Karpas-422 (cell line): Measurements from ENCODE around the gene USP32. TPM values are rescaled to one million over a fixed set of nuclear protein-coding genes. Genes with fewer than 3 reads are reported as not detected.

Experiments used
- DNase-seq: peaks from one replicate; pipeline ENCODE4 v3.0.0-alpha.2; 2015
- H2AFZ ChIP-seq: fragments of 200-600 bp; sonication (generic); 2 replicates; pipeline ENCODE4 v1.6.1; 2014; ENCODE audit warnings: antibody characterized with exemption, low read length, mixed read lengths
- H3K27ac ChIP-seq: fragments of 200-600 bp; sonication (generic); 2 replicates; pipeline ENCODE4 v1.5.1; 2014; ENCODE audit warnings: mild to moderate bottlenecking, low read length, moderate library complexity
- H3K27me3 ChIP-seq: fragments of 200-600 bp; sonication (generic); 2 replicates; pipeline ENCODE4 v1.6.1; 2014; ENCODE audit warnings: low read length, mixed read lengths
- H3K36me3 ChIP-seq: fragments of 200-600 bp; sonication (generic); 2 replicates; pipeline ENCODE4 v1.6.1; 2014; ENCODE audit warnings: low read length, mixed read lengths; ENCODE audit not compliant: insufficient read depth
- H3K4me1 ChIP-seq: fragments of 200-600 bp; sonication (generic); 2 replicates; pipeline ENCODE4 v1.6.1; 2014; ENCODE audit warnings: mild to moderate bottlenecking, low read length, mixed read lengths
- H3K4me2 ChIP-seq: fragments of 200-600 bp; sonication (generic); 2 replicates; pipeline ENCODE4 v1.6.1; 2014; ENCODE audit warnings: low read length, low read depth, mild to moderate bottlenecking; ENCODE audit not compliant: poor library complexity, severe bottlenecking
- H3K4me3 ChIP-seq: fragments of 200-600 bp; sonication (generic); 2 replicates; pipeline ENCODE4 v1.5.1; 2014; ENCODE audit warnings: mild to moderate bottlenecking, antibody characterized with exemption, low read length, mixed read lengths
- H3K79me2 ChIP-seq: fragments of 200-600 bp; sonication (generic); 2 replicates; pipeline ENCODE4 v1.6.1; 2014; ENCODE audit warnings: mild to moderate bottlenecking, low read length, mixed read lengths
- H3K9ac ChIP-seq: fragments of 200-600 bp; sonication (generic); 2 replicates; pipeline ENCODE4 v1.6.0; 2014; ENCODE audit warnings: low read length
- H3K9me2 ChIP-seq: fragments of 200-600 bp; sonication (generic), shearing (Covaris generic); replicated peaks from 2 replicates; pipeline ENCODE4 v1.6.0; 2014; ENCODE audit warnings: mild to moderate bottlenecking, low read length, moderate library complexity; ENCODE audit not compliant: insufficient read depth
- H3K9me3 ChIP-seq: fragments of 300-700, 200-600 bp; sonication (generic); 2 replicates; pipeline ENCODE4 v1.6.1; 2014; ENCODE audit warnings: low read length, mixed read lengths
- H4K20me1 ChIP-seq: fragments of 200-600 bp; sonication (generic); 2 replicates; pipeline ENCODE4 v1.6.1; 2014; ENCODE audit warnings: mild to moderate bottlenecking, antibody characterized with exemption, low read length, low read depth; ENCODE audit not compliant: insufficient read depth
- total RNA-seq: library from RNA; depleted of rRNA; stranded (reverse); fragments of >200 nt; shearing (Covaris generic); gene quantifications from 2 replicates; pipeline ENCODE4 v1.2.3, GENCODE V29; 2014; ENCODE audit warnings: low replicate concordance

The USP32 gene
- total RNA-seq, 1 experiment from 2014 or later: 81.0 TPM

DNA sequence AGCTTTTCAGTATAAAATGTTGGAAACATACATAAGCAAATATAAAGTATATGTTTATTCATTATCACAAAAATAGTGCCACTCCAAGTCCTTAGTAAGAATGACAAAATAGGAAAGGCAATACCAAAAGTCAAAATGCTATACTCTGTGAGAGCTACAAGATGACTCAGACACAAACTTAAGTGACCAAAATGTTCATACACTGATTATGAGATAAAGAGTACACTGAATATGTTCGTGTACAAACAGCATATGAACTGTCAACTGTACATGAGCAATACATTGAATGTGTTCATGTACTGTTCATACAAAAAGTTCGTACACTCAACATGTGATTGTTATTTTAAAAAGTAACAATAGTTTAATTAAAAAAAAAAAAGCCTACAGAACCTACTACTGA, 138.9 kb downstream of the USP32 start:
- no peaks in the 10 kb centered on the region for H3K27me3 ChIP-seq
- H3K4me2 ChIP-seq: no peak overlapping the region
- H2AFZ ChIP-seq: no peak overlapping the region
- no peaks in the 10 kb centered on the region for H3K9me2 ChIP-seq
- peaks cover 6% of the 10 kb centered on the region; the same call in 1 of the 2 replicates for H3K4me1 ChIP-seq
- H4K20me1 ChIP-seq: no peaks in the 10 kb centered on the region
- peaks cover 27% of the 10 kb centered on the region; the same call in 1 of the 2 replicates for H3K36me3 ChIP-seq
- no peaks in the 10 kb centered on the region for H3K9me3 ChIP-seq
- H3K4me3 ChIP-seq: no peak overlapping the region
- no peak overlapping the region for H3K27ac ChIP-seq
- no peak for DNase-seq
- H3K79me2 ChIP-seq: no peaks in the 10 kb centered on the region; the same call in 1 of the 2 replicates
- no peak overlapping the region for H3K9ac ChIP-seq

DNA sequence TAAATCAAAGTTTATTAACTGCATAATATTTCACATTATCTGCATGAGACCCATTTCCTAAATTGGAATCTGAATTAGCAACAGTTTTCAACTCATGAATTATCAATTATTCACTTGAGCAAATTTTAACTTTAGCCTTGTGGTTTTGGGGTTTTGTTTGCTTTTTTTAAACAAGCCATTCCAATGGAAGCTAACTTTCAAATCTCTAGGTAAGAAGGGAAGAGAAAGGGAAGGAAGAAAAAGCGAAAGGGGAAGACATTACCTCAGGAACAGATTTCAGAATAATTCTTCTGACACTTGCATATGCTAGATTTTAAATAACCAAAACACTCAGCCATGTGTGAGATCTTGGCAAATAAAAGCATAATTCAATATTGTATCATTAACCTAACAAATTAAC, 139.5 kb downstream of the USP32 start:
- Histone ChIP-seq H3K4me2 (no peak overlapping the region), H3K4me3 (no peak overlapping the region), H3K9me2 (no peaks in the 10 kb centered on the region), H3K27ac (no peak overlapping the region), H2AFZ (no peak overlapping the region), H3K79me2 (no peaks in the 10 kb centered on the region; the same call in 1 of the 2 replicates), H3K4me1 (peaks cover 6% of the 10 kb centered on the region; the same call in 1 of the 2 replicates), H3K27me3 (no peaks in the 10 kb centered on the region), H4K20me1 (no peaks in the 10 kb centered on the region), H3K9me3 (no peaks in the 10 kb centered on the region), H3K36me3 (peaks cover 29% of the 10 kb centered on the region; the same call in 1 of the 2 replicates), H3K9ac (no peak overlapping the region)
- no peak for DNase-seq

DNA sequence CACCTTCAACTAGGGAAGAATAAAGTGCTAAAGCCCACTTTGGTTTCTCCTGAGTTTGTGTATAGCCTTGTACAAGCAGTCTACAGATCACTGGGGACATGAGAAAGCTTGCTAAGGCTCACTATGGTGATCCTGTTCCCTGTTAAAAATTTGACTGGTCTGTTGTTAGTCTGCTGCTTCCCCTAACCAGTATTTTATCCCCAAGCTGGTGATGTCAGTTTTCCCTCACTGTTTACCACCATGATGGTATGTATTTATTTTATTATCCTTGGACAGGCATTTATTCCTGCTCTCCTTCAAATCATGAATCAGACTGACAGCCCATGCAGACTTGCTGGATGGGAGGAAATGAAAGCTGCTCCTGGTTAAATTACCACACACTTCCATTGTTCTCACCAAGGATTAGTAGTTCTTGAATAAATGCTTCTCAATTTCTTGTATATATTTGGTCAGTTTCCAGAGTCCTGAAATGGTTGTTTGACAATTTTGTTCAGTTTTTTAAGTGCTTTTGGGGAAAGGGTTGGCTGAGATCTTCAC, 142.6 kb downstream of the USP32 start:
- Histone ChIP-seq H3K36me3 (peaks cover 29% of the 10 kb centered on the region; the same call in 1 of the 2 replicates), H3K4me1 (peaks cover 9% of the 10 kb centered on the region; the same call in 1 of the 2 replicates), H3K79me2 (no peaks in the 10 kb centered on the region), H2AFZ (no peak overlapping the region), H3K9me3 (no peaks in the 10 kb centered on the region), H3K27me3 (no peaks in the 10 kb centered on the region), H3K4me2 (no peak overlapping the region), H3K9ac (no peak overlapping the region), H4K20me1 (no peaks in the 10 kb centered on the region), H3K27ac (no peak overlapping the region), H3K4me3 (no peak overlapping the region), H3K9me2 (no peaks in the 10 kb centered on the region)
- DNase-seq: no peak

DNA sequence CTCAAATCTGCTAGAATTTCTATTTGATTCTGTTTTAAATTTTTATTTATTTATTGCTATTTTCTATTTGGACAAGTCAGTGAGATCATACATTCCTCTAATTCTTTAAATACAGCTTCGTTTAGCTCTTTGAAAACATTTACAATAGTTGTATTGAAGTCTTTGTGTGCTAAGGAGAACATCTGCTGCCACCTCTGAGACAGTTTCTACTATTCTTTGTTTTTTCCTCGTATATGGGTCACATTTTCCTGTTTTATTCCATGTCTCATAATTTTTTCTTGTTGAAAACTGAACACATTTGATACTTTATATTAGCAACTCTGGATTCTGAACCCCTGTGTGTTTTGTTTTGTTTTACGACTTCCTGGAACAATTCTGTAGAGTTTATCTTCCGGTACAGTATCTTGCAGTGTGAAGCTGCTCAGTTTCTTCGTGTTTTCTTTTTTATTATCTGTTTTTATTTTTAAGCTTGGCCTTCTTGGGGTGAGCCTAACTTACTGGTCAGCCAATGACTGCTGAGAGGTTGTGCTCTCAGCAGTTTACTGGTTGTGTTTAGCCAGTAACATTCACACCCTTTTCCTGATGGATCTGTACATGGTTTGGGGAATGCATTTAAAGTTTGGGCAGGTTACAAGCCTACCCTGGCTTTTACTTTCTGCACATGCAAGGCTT, 143.2 kb downstream of the USP32 start:
- Histone ChIP-seq H2AFZ (no peak overlapping the region), H3K27me3 (no peaks in the 10 kb centered on the region), H3K36me3 (peaks cover 29% of the 10 kb centered on the region; the same call in 1 of the 2 replicates), H3K27ac (no peak overlapping the region), H3K9me2 (no peaks in the 10 kb centered on the region), H3K9me3 (no peaks in the 10 kb centered on the region), H3K4me3 (no peak overlapping the region), H4K20me1 (no peaks in the 10 kb centered on the region), H3K4me2 (no peak overlapping the region), H3K79me2 (no peaks in the 10 kb centered on the region), H3K9ac (no peak overlapping the region), H3K4me1 (peaks cover 9% of the 10 kb centered on the region; the same call in 1 of the 2 replicates)
- DNase-seq: no peak

DNA sequence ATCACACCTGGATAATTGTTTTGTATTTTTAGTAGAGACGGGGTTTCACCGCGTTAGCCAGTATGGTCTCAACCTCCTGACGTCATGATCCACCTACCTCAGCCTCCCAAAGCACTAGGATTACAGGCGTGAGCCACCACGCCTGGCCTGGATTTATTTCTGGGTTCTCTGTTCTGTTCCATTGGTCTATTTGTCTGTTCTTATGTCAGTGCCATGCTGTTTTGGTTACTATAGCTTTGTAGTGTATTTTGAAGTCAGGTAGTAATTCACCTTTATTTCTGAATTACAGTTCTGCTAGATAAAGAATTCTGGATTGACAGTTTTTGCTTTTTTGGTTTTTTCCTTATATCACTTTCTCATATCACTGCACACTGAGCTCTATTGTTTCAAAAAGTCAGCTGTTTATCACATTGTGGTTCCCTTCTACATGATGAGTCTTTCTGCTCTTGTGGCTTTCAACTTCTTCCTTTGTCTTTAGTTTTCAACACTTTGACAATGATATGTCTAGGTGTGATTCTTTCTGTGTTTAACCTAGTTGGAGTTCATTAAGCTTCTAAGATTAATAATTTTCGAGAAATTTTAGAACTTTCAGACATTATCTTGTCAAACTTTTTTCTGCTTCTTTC, 144.0 kb downstream of the USP32 start:
- H3K36me3 ChIP-seq: peaks cover 27% of the 10 kb centered on the region; the same call in 1 of the 2 replicates
- H3K79me2 ChIP-seq: no peaks in the 10 kb centered on the region
- H3K9ac ChIP-seq: no peak overlapping the region
- H4K20me1 ChIP-seq: no peaks in the 10 kb centered on the region
- no peaks in the 10 kb centered on the region for H3K9me3 ChIP-seq
- no peak for DNase-seq
- H2AFZ ChIP-seq: no peak overlapping the region
- H3K4me2 ChIP-seq: no peak overlapping the region
- H3K27me3 ChIP-seq: no peaks in the 10 kb centered on the region
- H3K9me2 ChIP-seq: no peaks in the 10 kb centered on the region
- no peak overlapping the region for H3K27ac ChIP-seq
- no peak overlapping the region for H3K4me3 ChIP-seq
- H3K4me1 ChIP-seq: peaks cover 9% of the 10 kb centered on the region; the same call in 1 of the 2 replicates

DNA sequence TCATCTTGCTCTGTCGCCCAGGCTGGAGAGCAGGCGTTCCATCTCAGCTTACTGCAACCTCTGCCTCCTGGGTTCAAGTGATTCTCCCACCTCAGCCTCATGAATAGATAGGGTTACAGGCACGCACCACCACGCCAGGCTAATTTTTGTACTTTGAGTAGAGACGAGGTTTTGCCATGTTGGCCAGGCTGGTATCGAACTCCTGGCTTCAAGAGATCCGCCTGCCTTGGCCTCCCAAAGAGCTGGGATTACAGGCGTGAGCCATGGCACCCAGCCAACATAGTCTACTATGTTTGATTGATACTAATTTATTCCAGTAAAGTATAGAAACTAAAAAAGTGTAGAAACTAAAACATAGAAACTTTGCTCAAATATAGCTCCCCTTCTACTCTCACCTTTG, 147.3 kb downstream of the USP32 start:
- no peaks in the 10 kb centered on the region for H3K9me2 ChIP-seq
- H3K79me2 ChIP-seq: no peaks in the 10 kb centered on the region
- H3K27me3 ChIP-seq: no peaks in the 10 kb centered on the region
- H3K9me3 ChIP-seq: no peaks in the 10 kb centered on the region
- DNase-seq: no peak
- H3K9ac ChIP-seq: no peak overlapping the region
- no peak overlapping the region for H2AFZ ChIP-seq
- H3K27ac ChIP-seq: no peak overlapping the region
- no peaks in the 10 kb centered on the region for H4K20me1 ChIP-seq
- peaks cover 3% of the 10 kb centered on the region; the same call in 1 of the 2 replicates for H3K4me1 ChIP-seq
- H3K36me3 ChIP-seq: peaks cover 13% of the 10 kb centered on the region; the same call in 1 of the 2 replicates
- no peak overlapping the region for H3K4me2 ChIP-seq
- H3K4me3 ChIP-seq: no peak overlapping the region

DNA sequence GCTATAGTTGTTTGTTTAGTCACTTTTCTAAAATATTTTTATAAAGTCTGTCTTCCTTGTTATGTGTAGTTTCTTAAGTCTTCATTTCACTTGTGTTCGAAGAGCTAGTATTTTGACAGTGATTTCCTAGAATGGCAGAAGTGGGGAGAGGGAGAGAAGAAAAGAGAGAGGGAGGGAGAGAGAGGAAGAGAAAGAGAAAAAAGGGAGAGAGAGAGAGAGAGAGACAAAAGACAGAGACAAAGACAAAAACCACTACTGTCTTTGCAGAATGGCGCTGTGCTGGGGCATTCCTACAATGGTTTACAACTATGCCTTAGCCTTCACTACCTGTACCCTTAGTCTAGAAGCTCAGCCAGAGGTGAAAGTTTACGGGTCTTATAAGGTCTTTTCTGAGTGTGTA, 151.6 kb downstream of the USP32 start:
- H3K79me2 ChIP-seq: no peaks in the 10 kb centered on the region
- no peaks in the 10 kb centered on the region for H4K20me1 ChIP-seq
- H3K27me3 ChIP-seq: no peaks in the 10 kb centered on the region
- peaks cover 8% of the 10 kb centered on the region; the same call in 1 of the 2 replicates for H3K36me3 ChIP-seq
- DNase-seq: no peak
- no peaks in the 10 kb centered on the region for H3K4me1 ChIP-seq
- no peaks in the 10 kb centered on the region for H3K9me3 ChIP-seq
- no peak overlapping the region for H3K9ac ChIP-seq
- H3K27ac ChIP-seq: no peak overlapping the region
- no peak overlapping the region for H3K4me2 ChIP-seq
- H3K9me2 ChIP-seq: no peaks in the 10 kb centered on the region
- H3K4me3 ChIP-seq: no peak overlapping the region
- H2AFZ ChIP-seq: no peak overlapping the region

- Histone ChIP-seq H2AFZ (no peak overlapping the region), H3K79me2 (0 out of 2 replicates have a peak, but pooled peaks cover 5% of the 10 kb centered on the region), H3K9ac (no peak overlapping the region), H3K4me2 (no peak overlapping the region), H3K4me3 (no peak overlapping the region), H3K9me2 (no peaks in the 10 kb centered on the region), H3K9me3 (no peaks in the 10 kb centered on the region), H3K27me3 (no peaks in the 10 kb centered on the region), H3K4me1 (no peaks in the 10 kb centered on the region), H3K36me3 (peaks cover 6% of the 10 kb centered on the region; the same call in 1 of the 2 replicates), H4K20me1 (no peaks in the 10 kb centered on the region), H3K27ac (no peak overlapping the region)
- no peak for DNase-seq
These were observed 160.2 kb downstream of the USP32 start for GRCh38 chr17:60231691-60232090.
